GM12878 (cell line): ENCODE results near the gene ZNF407.

Experiments used
- EGR1 ChIP-seq, 2 experiments: IDR thresholded peaks; 1 replicate in 1 of 2; 2 replicates in 1 of 2; pipeline ENCODE4 v1.6.1; 2011 to 2012; ENCODE audit warnings: low read depth in 2 of 2, low read length in 2 of 2, borderline replicate concordance in 1 of 2, mild to moderate bottlenecking in 1 of 2, moderate library complexity in 1 of 2
- NFYB ChIP-seq: IDR thresholded peaks from 2 replicates; pipeline ENCODE4 v1.6.1; 2011; ENCODE audit warnings: low read depth, mild to moderate bottlenecking, low read length, improper control_type of control experiment, moderate library complexity; ENCODE audit not compliant: insufficient read depth
- PAX8 ChIP-seq: fragments of 450-650 bp; IDR thresholded peaks from 2 replicates; pipeline ENCODE4 v1.6.1; 2017; ENCODE audit warnings: mild to moderate bottlenecking, moderate library complexity
- POLR2A ChIP-seq: IDR thresholded peaks from 2 replicates; pipeline ENCODE4 v1.6.1; 2011; ENCODE audit warnings: low read depth, mild to moderate bottlenecking, low read length
- RCOR1 ChIP-seq: conservative IDR thresholded peaks from 2 replicates; pipeline ENCODE4 v1.6.1; 2012; ENCODE audit warnings: low read depth, low read length, improper control_type of control experiment
- SMAD1 ChIP-seq: fragments of 450-650 bp; IDR thresholded peaks from 2 replicates; pipeline ENCODE4 v1.6.1; 2018; ENCODE audit warnings: mild to moderate bottlenecking, low read depth; ENCODE audit not compliant: partially characterized antibody
- TBL1XR1 ChIP-seq: IDR thresholded peaks from 2 replicates; pipeline ENCODE4 v1.6.1; 2012; ENCODE audit warnings: low read depth, low read length, improper control_type of control experiment
- ZNF687 ChIP-seq: fragments of 450-650 bp; IDR thresholded peaks from 2 replicates; pipeline ENCODE4 v1.6.1; 2017; ENCODE audit warnings: mild to moderate bottlenecking, moderate library complexity
- TF ChIP-seq, protein P1 (sequence below), 3 experiments: IDR thresholded peaks in 2 of 3; conservative IDR thresholded peaks in 1 of 3; 2 replicates each; pipeline ENCODE4 v1.5.1; 2011; ENCODE audit warnings: low read depth in 3 of 3, low read length in 3 of 3, mild to moderate bottlenecking in 3 of 3, control low read depth in 2 of 3, moderate library complexity in 2 of 3, inconsistent platforms in 1 of 3, mixed read lengths in 1 of 3; ENCODE audit not compliant: control insufficient read depth in 2 of 3, insufficient read depth in 1 of 3; ENCODE audit errors: extremely low read depth in 1 of 3
- TF ChIP-seq, protein P2 (sequence below): fragments of 450-650 bp; IDR thresholded peaks from 2 replicates; pipeline ENCODE4 v1.6.1; 2017; ENCODE audit warnings: antibody characterized with exemption, mild to moderate bottlenecking, moderate library complexity

DNA sequence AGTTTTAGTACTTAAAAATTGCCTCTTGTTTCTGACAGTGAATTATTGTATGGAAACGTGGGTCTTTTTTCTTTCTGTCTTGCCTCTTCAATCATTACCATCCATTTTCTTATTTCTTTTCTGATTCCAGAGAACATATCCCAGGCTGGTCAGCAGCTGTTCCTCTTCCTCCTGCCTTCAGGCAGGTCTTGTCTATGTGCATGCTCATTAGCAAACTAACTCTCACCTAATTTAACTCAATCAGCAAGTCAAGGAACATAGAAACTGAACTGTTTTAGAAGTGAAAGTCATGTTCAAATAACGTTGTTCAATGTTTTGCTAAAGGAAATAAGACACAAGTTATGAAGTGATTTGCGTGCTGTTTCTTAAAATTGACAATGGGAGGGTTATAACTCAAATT, 369.8 kb downstream of the ZNF407 start:
- TF ChIP-seq TBL1XR1: no peak
- TF ChIP-seq SMAD1: no peak
- TF ChIP-seq ZNF687: no peak
- TF ChIP-seq EGR1 (IDR thresholded peaks at IDR 0.05; ENCODE audit: borderline replicate concordance in 1 of 2, low read depth in 2 of 2, low read length in 2 of 2): no peak
- no peak for TF ChIP-seq PAX8
- TF ChIP-seq NFYB: no peak
- TF ChIP-seq, protein P1, sequence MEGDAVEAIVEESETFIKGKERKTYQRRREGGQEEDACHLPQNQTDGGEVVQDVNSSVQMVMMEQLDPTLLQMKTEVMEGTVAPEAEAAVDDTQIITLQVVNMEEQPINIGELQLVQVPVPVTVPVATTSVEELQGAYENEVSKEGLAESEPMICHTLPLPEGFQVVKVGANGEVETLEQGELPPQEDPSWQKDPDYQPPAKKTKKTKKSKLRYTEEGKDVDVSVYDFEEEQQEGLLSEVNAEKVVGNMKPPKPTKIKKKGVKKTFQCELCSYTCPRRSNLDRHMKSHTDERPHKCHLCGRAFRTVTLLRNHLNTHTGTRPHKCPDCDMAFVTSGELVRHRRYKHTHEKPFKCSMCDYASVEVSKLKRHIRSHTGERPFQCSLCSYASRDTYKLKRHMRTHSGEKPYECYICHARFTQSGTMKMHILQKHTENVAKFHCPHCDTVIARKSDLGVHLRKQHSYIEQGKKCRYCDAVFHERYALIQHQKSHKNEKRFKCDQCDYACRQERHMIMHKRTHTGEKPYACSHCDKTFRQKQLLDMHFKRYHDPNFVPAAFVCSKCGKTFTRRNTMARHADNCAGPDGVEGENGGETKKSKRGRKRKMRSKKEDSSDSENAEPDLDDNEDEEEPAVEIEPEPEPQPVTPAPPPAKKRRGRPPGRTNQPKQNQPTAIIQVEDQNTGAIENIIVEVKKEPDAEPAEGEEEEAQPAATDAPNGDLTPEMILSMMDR (IDR thresholded peaks at IDR 0.05 in 2 of 3, conservative IDR thresholded peaks at IDR 0.05 in 1 of 3; ENCODE audit: control insufficient read depth in 2 of 3, extremely low read depth in 1 of 3, insufficient read depth in 1 of 3, low read depth in 3 of 3, low read length in 3 of 3): no peak
- no peak for TF ChIP-seq POLR2A
- TF ChIP-seq, protein P2, sequence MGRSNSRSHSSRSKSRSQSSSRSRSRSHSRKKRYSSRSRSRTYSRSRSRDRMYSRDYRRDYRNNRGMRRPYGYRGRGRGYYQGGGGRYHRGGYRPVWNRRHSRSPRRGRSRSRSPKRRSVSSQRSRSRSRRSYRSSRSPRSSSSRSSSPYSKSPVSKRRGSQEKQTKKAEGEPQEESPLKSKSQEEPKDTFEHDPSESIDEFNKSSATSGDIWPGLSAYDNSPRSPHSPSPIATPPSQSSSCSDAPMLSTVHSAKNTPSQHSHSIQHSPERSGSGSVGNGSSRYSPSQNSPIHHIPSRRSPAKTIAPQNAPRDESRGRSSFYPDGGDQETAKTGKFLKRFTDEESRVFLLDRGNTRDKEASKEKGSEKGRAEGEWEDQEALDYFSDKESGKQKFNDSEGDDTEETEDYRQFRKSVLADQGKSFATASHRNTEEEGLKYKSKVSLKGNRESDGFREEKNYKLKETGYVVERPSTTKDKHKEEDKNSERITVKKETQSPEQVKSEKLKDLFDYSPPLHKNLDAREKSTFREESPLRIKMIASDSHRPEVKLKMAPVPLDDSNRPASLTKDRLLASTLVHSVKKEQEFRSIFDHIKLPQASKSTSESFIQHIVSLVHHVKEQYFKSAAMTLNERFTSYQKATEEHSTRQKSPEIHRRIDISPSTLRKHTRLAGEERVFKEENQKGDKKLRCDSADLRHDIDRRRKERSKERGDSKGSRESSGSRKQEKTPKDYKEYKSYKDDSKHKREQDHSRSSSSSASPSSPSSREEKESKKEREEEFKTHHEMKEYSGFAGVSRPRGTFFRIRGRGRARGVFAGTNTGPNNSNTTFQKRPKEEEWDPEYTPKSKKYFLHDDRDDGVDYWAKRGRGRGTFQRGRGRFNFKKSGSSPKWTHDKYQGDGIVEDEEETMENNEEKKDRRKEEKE: no peak
- no peak for TF ChIP-seq RCOR1
